ENCODE measurements around the gene TECPR2. TPM values are rescaled to one million over a fixed set of nuclear protein-coding genes. Genes with fewer than 3 reads are reported as not detected.
A peak's percentile ranks its signal among the peaks of the same experiment; 100 is the strongest.
"Not testable (repeated sequence)": the region's sequence is repeated elsewhere in the genome, so short reads cannot be mapped to it uniquely, and the experiment has no call there.

The TECPR2 gene
- total RNA-seq, 1 donor from 2014 or later = 36.1 TPM

DNA sequence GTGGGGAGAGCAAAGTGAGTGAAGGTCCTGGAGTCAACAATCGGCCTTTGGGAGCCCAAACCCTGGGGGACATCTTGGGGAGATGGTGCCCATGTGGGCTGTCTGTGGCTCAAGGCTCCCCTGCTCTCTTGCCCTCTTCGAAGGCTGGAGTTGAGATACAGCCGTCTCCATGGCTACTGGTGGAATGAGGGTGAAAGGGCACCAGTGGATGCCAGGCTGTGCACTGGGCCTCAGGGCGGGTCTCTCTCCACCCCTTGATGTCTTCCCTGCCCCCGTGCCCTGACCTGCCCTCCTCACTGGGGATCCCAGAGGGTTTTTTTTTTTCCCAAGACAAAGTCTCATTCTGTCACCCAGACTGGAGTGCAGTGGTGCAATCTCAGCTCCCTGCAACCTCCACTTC lies 148.8 kb downstream of the TECPR2 start:
- intact Hi-C loops (cut with DNase I) = no loop called here
- DNase-seq (ENCODE audit: low spot score) (no peak), ATAC-seq (no peak)

DNA sequence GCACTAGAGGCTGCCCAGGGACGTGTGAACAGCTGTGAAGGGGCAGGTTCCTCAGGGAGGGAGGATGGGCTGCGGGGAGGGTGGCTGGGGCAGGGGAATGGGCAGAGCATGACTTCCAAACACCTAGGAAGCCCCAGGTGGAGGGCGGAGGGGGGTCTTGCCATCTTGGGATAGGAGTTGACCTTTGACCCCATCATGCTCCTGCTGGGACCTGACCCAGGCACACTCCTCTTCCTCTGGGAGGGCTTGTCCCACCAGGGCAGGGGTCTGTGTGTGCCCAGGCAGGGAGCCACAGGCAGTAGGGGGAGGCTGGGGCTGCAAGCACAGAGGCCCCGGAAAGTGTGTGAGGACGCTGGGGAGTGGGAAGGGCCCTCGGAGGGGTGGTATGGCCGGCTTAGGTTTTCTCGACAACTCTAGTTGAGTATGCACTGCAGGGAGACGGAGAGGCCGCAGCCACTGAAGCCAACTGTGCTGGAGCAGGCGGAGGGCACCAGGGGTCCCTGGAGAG lies 150.1 kb downstream of the TECPR2 start:
- DNase-seq (ENCODE audit: low spot score) (no peak), ATAC-seq (no peak)
- intact Hi-C loops (cut with DNase I) = no loop called here

DNA sequence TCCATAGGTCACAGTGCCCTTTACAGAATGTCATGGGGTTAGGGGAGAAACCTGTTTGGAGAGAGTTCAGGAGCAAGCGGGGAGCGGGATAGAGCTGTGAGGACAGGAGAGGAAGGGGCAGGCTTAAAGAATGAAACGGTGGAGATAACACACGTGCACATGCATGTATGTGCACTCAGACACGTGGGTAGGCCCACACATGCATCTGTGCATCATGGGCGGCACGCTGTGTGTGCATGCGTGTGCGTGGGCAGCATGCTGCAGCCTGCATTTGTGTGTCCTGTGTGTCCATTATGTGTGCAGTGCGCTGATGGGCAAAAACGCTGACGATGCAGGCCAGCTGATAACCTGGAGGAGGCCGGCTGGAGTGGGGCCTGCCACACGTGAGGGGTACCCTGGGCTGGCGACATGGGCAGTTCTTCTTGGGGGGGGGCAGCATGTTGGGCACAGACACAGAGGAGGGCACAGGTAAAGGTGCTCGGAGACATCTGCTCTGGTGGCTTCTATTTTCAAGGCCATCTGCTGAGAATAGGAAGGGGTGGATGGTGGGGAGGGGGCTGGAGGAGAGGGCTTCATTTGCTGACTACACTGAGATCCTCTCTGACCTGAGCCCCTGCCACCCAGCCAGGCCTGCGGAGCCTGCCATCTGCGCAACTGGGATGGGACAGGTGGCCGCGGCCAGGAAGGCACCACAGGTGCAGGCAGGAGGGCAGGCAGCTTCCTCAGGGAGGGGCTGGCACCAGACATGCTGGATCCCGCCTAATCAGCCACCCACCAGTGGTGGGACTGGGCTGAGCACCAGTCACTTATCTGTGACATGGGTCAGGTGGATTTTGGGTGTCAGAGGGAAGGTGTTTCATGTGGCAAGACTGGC lies 151.4 kb downstream of the TECPR2 start:
- ATAC-seq = no peak
- DNase-seq (ENCODE audit: low spot score) = no peak
- intact Hi-C loops (cut with DNase I) = no loop called here

- intact Hi-C loops (cut with DNase I) = no loop called here
- no peak for DNase-seq (ENCODE audit: low spot score)
- ATAC-seq = no peak
Measured at GRCh38 chr14:102514987-102515733, 152.4 kb downstream of the TECPR2 start.

DNA sequence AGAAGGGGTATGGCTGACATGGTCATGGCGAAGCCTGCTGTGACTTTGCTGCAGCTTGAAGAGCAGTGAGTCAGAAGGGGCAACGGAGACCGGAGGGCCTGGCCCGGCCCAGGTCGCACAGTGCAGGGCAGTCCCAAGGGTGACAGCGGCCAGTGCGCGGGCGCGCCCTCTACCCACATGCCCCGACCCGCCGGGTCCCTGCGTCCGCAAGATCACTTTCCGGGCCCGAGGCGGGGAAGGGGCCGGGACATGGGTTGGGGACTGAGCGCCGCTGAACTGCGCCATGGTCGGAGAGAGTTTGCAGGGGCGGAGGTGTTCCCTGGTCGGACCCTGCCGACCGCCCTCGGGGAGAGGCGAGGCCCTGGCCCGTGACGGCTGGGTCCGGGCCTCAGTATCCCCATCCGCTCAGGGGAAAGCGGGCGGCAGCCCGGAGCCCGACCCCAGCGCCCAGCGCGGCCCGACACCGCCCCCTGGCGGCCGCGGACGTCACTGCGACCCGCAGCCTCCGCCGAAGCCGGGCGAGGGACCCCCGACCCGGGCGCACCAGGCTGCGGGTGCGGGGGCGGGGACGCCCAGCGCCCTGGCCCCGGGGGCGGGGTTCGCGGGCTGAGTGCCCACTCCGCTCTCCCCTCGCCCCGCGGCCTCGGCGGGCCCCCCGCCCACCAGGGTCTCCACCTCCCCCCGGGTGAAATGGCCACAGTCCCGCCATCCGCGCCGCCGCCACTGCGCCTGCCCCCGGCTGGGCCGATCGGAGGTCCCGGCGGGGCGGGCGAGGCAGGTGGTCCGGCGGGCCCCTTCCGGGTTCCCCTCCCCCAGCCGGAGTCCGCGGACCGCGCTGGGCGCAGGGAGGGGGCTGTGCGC lies 154.0 kb downstream of the TECPR2 start:
- peak; percentile 77 for ATAC-seq
- intact Hi-C loops (cut with DNase I) = loop anchor here (2.0 kb wide), 1 partner anchor 78 kb away; no protein-coding TSS in a partner anchor
- peak; percentile 79 for DNase-seq (ENCODE audit: low spot score)

DNA sequence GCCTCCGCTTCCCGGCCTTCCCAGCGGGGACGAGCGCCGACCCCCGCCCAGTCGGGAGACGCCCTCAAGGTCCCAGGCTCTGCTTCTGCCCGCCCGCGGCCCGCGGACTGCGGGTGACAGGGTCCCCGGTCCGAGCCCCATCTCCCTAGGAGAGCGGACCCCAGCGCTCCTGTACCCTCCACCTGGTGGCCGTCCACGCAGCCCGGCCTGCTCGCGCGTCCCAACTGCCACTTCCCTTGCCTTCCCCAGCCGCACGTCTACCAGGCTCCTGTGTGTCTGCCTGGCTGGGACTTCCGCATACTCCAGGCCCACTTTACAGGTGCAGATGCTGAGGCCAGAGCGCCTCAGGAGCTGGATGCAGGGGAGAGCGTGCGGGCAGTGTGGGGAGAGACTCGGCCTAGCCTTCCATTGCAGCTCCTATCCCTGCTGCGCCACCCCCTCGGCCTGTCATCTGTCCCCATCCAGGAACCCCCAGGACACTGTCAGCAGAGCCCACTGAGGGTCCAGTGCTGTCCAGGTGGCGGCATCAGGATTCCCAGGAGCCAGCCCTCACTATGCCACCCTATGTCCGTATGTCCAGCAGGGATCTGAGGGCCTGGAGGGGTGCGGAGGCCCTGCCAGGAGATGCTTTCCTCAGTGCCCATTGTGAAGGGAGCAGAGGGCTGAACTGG lies 154.8 kb downstream of the TECPR2 start:
- DNase-seq (ENCODE audit: low spot score) (no peak), ATAC-seq (peak; percentile 20)
- intact Hi-C loops (cut with DNase I) = loop anchor here (2.0 kb wide), 1 partner anchor 79 kb away; no protein-coding TSS in a partner anchor

DNA sequence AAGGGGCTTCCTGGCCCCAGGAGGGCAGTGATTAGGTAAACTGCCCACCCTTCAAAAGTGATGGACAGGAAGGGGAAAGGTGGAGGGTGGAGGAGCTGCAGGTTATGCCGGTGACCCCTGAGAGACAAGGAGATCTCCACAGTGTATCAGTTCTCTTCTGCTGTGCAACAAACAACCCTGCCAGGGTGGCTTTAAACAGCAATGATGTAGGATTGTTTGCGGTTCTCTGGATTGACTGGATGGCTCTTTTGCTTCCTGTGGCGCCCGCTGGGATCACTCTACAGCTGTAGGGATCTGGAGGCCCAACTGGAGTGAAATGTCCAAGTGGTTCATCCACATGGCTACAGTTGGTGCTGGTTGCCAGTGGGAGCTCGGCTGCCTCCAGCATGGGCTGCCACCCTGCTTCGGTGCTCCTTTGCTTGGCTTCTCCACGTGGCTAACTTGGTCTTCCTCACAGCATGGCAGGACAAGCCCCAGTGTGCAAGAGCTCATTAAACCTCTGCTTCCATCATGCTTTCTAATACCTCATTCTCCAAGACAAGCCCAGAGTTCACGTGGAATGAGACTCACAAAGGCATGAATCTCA lies 155.4 kb downstream of the TECPR2 start:
- no peak for ATAC-seq
- no peak for DNase-seq (ENCODE audit: low spot score)
- intact Hi-C loops (cut with DNase I) = no loop called here

DNA sequence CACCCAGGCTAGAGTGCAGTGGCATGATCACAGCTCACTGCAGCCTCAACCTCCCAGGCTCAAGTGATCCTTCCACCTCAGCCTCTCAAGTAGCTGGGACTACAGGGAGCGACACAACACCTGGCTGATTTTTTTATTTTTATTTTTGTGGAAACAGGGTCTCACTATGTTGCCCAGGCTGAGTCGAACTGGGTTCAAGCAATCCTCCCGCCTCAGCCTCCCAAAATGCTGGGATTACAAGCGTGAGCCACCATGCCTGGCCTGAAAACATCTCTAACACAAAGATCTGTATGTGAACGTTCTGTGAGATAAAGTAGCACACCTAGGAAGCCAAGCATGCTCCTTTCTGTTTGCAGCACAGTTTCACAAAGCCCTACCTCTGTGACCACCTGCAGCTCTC lies 157.0 kb downstream of the TECPR2 start:
- intact Hi-C loops (cut with DNase I); ATAC-seq; DNase-seq (ENCODE audit: low spot score): not testable (repeated sequence)

DNA sequence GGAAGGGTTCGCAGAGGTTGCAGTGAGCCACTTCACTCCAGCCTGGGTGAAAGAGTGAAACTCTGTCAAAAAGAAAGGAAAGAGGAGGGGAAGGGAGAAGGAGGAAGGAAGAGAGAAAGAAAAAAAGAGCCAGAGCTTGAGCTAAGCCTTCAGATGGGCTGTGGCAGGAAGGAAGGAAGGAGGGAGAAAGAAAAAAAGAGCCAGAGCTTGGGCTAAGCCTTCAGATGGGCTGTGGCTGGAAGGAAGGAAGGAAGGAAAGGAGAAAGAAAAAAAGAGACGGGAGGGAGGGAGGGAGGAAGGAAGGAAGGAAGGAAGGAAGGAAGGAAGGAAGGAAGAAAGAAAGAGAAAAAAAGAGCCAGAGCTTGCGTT lies 160.4 kb downstream of the TECPR2 start:
- intact Hi-C loops (cut with DNase I) = no loop called here
- DNase-seq (ENCODE audit: low spot score) = no peak
- no peak for ATAC-seq

- ATAC-seq = peak; percentile 13
- DNase-seq (ENCODE audit: low spot score) = no peak
- intact Hi-C loops (cut with DNase I) = no loop called here
Measured at GRCh38 chr14:102523569-102524450, 161.1 kb downstream of the TECPR2 start.

DNA sequence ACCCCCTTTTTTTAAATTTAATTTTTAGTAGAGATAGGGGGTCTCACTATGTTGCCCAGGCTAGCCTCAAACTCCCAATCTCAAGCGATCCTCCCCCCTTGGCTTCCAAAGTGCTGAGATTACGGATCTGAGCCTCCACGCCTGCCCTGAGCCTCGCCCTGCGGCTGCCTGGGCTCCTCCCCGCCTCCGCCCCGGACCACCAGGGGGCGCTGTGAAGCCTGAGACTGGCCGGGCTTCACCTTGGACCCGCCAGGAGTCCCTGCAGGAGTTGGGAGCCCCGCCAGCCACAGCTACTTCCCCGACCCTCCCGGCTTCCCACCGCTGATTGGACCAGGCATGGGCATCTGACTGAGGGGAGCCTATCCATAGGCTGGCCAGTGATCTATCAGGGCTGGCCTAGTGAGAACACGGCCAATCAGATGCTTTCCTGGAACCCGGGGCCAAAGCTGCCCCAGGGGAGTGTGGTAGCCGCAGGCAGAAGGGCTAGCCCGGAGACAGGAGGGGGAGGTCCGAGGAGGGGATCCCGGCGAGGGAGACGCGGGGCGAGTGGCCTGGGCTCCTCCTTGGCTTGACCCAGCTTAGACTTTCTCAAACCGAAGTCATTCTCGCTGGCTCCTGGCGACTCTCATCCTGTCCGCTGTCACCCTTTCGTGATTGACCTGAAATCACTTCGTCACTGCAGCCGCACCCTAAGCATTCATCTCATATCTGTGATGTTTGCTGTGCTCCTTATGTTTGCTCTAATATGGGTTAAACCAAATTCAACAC lies 161.9 kb downstream of the TECPR2 start:
- ATAC-seq = peak; percentile 99
- peak; percentile 99 for DNase-seq (ENCODE audit: low spot score)
- intact Hi-C loops (cut with DNase I) = no loop called here

DNA sequence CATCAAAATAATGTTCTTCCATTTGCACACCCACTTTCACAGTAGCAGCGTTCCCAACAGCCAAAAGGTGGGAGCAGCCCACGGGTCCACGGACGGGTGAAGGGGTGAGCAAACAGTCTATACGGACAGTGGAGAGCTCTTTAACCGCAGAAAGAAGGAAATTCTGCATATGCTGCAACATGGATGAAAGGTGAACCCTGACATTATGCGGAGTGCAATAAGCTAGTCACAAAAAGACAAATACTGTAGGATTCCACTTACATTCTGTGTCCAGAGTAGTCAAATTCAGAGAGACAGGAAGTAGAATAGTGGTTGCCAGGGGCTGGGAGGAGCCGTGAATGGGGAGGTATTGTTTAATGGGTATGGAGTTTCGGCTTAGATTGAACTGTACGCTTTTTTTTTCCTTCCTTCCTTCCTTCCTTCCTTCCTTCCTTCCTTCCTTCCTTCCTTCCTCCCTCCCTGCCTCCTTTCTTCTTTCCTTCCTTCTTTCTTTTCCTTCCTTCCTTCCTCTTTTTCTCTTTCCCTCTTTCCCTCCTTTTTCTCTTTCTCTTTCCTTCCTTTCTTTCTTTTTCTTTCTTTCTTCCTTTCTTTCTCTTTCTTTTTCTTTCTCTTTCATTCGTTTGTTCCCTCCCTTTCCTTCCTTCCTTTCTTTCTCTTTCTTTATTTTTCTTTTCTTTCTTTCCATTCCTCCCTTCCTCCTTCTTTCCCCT lies 162.6 kb downstream of the TECPR2 start:
- ATAC-seq (peak; percentile 51), DNase-seq (ENCODE audit: low spot score) (no peak)
- intact Hi-C loops (cut with DNase I) = no loop called here

DNA sequence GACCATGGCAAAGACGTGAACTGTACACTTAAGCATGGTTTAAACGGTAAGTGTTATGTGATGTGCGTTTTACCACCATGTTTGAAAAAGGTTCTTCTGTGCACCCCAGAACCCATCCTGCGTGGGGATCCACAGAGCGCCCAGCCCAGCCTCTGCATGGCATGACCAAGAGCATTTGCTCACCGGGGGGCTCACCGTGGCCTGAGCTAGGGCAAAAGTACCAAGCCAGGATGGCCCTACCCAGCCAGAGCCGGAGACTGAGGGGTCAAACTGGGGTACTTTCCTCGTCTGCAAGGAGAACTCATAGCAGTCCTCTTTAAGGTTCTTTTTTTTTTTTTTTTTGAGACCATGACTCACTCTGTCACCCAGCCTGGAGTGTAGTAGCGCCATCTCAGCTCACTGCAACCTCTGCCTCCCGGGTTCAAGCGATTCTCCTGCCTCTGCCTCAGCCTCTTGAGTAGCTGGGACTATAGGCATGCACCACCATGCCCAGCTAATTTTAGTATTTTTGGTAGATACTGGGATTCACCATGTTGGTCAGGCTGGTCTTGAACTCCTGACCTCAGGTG lies 163.3 kb downstream of the TECPR2 start:
- no peak for ATAC-seq
- intact Hi-C loops (cut with DNase I) = no loop called here
- no peak for DNase-seq (ENCODE audit: low spot score)

DNA sequence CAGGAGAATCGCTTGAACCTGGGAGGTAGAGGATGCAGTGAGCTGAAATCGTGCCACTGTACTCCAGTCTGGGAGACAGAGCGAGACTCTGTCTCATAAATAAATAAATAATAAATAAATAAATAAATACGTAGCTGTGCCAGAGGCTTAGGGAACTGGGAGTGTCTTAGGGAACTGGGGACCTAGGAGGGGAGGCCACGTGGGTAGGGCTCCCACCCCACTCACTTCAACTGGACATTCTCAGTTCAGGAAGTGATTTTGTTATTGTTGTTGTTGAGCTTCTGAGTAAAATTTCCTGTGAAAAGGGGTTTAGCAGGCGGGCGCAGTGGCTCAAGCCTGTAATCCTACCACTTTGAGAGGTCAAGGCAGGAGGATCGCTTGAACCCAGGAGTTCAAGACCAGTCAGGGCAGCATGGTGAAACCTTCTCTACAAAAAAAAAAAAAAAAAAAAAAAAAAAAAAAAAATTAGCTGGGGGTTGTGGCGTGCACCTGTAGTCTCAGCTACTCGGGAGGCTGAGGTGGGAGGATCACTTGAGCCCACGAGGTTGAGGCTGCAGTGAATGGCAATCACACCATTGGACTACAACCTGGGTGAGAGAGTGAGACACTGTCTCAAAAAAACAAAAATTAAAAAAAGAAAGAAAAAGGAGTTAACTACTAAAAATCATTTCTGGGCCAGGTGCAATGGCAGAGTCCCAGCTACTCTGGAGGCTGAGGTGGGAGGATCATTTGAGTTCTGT lies 165.9 kb downstream of the TECPR2 start:
- ATAC-seq (no peak), DNase-seq (ENCODE audit: low spot score) (no peak)
- intact Hi-C loops (cut with DNase I) = no loop called here
